HCEC 1CT (cell line): Measurements from ENCODE around the gene MTF1.
"Not testable (repeated sequence)": the region's sequence is repeated elsewhere in the genome, so short reads cannot be mapped to it uniquely, and the experiment has no call there.

ENCODE experiments used
- DNase-seq: peaks from one replicate; pipeline ENCODE4 v3.0.0-alpha.2; 2017

The MTF1 gene

DNA sequence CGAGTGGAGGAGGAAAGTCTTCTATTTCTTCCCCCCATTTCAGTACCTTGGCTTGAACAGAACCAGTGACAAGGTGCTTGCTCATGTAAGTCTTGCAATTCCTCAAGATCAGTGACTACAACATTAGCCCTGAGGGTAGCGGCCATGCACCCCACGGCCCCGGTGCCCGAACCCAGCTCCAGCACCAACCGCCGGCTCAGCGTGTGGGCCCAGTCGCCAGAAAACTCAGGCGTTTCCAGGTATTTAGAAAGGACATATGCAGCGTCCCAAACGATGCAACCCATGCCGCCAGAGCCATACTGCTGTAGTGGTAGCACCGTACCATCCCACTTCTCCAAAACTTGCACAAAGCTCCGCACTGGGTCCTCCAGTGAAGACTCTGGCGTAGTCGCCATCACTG is 76.9 kb downstream of the MTF1 start:
- DNase-seq, result no peak

GRCh38 chr1:37778654-37779053 is 80.7 kb downstream of the MTF1 start:
- DNase-seq, result no peak

- DNase-seq, result no peak
These were observed 82.4 kb downstream of the MTF1 start for GRCh38 chr1:37776946-37777516.

DNA sequence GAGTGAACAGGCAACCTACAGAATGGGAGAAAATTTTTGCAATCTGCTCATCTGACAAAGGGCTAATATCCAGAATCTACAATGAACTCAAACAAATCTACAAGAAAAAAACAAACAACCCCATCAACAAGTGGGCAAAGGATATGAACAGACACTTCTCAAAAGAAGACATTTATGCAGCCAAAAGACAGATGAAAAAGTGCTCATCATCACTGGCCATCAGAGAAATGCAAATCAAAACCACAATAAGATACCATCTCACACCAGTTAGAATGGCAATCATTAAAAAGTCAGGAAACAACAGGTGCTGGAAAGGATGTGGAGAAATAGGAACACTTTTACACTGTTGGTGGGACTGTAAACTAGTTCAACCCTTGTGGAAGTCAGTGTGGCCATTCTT is 88.0 kb downstream of the MTF1 start:
- not testable (repeated sequence) for DNase-seq

- DNase-seq, result no peak
These were observed 91.9 kb downstream of the MTF1 start for GRCh38 chr1:37767488-37767887.

DNA sequence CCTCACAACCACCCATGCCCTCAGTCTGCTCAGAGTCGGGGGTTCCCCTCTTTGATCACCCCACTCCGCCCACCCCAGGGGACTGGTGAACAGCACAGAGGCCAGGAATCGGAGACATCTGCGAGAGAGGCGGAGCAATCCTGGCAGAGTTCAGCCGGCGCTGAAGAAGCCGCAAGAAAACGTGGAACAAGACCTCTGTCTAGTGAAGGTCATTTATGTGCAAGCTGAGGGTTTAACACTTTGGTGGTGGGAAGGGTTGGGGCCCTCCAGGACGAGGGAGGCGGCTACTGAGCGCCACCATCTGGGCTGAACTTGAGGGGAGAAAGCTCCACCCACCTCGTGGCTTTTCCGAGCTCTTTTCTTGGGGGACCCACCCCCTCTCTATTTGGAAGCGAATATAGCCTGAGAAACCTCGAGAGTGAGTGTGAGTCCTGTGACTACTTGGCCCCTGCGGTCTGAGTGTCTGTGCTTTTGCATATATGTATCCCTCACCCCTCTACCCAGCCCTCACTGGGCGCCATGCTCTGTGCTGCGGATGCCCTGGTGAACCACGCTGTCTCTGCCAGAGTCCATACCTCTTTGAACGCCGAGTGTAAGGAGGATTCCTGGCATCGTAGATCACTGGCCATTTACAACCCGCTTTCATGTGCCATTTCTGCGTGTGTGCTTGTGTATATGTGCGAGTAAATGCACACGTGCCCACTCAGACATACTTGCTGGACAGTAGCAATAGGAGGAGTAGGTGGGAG is 93.3 kb downstream of the MTF1 start:
- no peak for DNase-seq

- no peak for DNase-seq
These were observed 94.4 kb downstream of the MTF1 start, which contains the start of gene EPHA10 for GRCh38 chr1:37764888-37765441. EPHA10 (minus strand) TSS chr1:37765120; CDS start chr1:37765066, 54 bp downstream.

- DNase-seq, result no peak
These were observed 95.0 kb downstream of the MTF1 start for GRCh38 chr1:37764414-37764825.

DNA sequence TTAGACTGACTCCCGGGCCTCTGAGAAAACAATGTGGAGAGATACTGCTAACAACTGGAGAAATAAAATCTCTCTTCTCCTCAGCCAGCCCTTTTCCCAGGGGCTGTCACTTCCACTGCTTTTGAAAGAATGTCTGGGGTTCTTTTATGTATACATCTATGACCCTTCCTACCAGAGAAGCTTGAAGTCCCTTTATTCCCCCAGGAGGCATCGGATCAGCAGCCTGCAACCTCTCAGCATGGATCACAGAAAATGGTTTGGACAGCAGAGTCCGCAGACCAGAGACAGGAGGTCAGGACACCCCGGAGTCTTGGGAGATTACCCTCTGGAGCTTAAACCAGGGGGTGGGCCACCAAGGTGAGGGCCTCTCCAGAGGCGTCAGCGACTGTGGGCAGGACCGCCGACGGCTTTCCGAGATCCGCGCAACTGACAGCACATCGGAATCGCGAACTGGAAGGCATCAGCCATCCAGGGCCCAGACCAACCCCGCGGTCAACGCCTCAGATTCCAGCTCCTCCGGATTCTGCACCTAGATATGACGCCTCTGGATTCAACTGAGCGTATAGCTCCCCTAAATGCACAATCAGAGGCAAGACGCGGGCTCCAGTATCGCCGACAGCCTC is 95.5 kb downstream of the MTF1 start:
- DNase-seq, result no peak

DNA sequence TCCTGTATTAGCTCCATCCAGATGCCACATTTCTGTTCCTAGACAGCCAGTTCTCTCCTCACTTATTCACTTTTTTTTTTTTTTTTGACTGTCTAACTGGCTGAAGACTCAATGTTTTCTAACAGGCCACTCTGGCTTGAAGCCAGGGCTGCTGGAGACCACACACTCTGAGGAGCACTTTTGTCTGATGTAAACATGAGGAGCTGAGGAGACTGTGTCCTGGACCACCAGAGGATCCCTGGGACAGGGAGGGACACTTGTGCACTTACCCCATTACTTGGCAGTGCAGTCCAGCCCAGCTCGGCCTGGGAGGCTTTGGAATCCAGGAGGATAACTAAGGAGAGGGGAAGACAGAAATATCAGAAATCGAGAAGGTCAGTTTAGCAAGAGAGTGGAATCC is 96.9 kb downstream of the MTF1 start:
- no peak for DNase-seq

DNA sequence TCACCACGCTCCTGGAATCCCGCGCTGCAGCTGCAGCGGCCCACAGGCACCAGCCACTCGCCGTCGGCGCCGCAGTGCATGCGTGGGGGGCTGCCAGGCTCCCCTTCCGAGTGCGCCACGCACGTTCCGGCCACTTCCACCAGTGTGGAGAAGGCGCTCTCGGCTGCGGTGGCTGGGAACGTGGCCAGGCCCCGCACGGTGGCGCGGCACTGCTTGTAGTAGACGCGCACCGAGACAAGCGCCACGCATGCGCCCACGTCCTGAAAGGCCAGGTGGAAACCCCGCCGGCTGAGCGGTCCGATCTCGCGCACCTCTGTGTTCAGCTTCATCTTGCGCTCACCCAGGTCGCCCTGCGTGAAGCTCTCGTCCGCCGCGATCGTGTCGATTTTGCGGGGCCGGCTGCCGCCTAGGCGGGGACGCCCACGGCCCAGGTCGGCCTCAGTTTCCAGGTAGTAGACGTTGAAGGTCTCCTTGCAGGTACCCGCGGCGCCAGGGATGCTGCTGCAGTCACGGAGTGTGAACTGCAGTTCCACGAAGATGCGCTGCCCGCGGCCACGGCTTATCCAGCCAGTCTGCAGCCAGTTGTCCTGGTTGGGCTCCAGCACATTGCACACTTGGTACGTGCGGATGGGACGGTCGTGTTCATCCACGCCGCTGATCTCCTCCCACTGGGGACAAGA is 97.8 kb downstream of the MTF1 start:
- DNase-seq, result no peak
